ENCODE data around the gene ST6GALNAC3.

The ST6GALNAC3 gene

GRCh38 chr1:76303340-76303717 lies 228.8 kb downstream of the ST6GALNAC3 start:
- H3K9me3 ChIP-seq (ENCODE audit: severe bottlenecking) = no peaks in the 10 kb centered on the region
- no peak for DNase-seq (ENCODE audit: low spot score)
- H3K4me3 ChIP-seq (ENCODE audit: severe bottlenecking) = no peak overlapping the region
- H3K27ac ChIP-seq (ENCODE audit: poor library complexity, severe bottlenecking) = no peak overlapping the region
- no peaks in the 10 kb centered on the region for H3K27me3 ChIP-seq (ENCODE audit: insufficient read depth, poor library complexity, severe bottlenecking)
- no peaks in the 10 kb centered on the region for H3K36me3 ChIP-seq (ENCODE audit: low read depth)
- TF ChIP-seq CTCF (IDR thresholded peaks at IDR 0.05; ENCODE audit: poor library complexity, severe bottlenecking) = no peak
- H3K4me1 ChIP-seq (ENCODE audit: insufficient read depth, poor library complexity, severe bottlenecking) = no peaks in the 10 kb centered on the region
- no peak for ATAC-seq (ENCODE audit: low read depth)

- TF ChIP-seq CTCF (IDR thresholded peaks at IDR 0.05; ENCODE audit: poor library complexity, severe bottlenecking) = no peak
- H3K9me3 ChIP-seq (ENCODE audit: severe bottlenecking) = no peaks in the 10 kb centered on the region
- no peak for DNase-seq (ENCODE audit: low spot score)
- no peak overlapping the region for H3K27ac ChIP-seq (ENCODE audit: poor library complexity, severe bottlenecking)
- H3K4me1 ChIP-seq (ENCODE audit: insufficient read depth, poor library complexity, severe bottlenecking) = no peaks in the 10 kb centered on the region
- ATAC-seq (ENCODE audit: low read depth) = no peak
- H3K27me3 ChIP-seq (ENCODE audit: insufficient read depth, poor library complexity, severe bottlenecking) = no peaks in the 10 kb centered on the region
- H3K36me3 ChIP-seq (ENCODE audit: low read depth) = no peaks in the 10 kb centered on the region
- H3K4me3 ChIP-seq (ENCODE audit: severe bottlenecking) = no peak overlapping the region
Measured at GRCh38 chr1:76313304-76313703, 238.8 kb downstream of the ST6GALNAC3 start.

GRCh38 chr1:76314730-76315129 lies 240.2 kb downstream of the ST6GALNAC3 start:
- Histone ChIP-seq H3K9me3 (ENCODE audit: severe bottlenecking) (no peaks in the 10 kb centered on the region), H3K27ac (ENCODE audit: poor library complexity, severe bottlenecking) (no peak overlapping the region), H3K4me3 (ENCODE audit: severe bottlenecking) (no peak overlapping the region), H3K36me3 (ENCODE audit: low read depth) (no peaks in the 10 kb centered on the region), H3K4me1 (ENCODE audit: insufficient read depth, poor library complexity, severe bottlenecking) (no peaks in the 10 kb centered on the region), H3K27me3 (ENCODE audit: insufficient read depth, poor library complexity, severe bottlenecking) (no peaks in the 10 kb centered on the region)
- ATAC-seq (ENCODE audit: low read depth) (no peak), DNase-seq (ENCODE audit: low spot score) (no peak)
- no peak for TF ChIP-seq CTCF (IDR thresholded peaks at IDR 0.05; ENCODE audit: poor library complexity, severe bottlenecking)

GRCh38 chr1:76317299-76317900 lies 242.9 kb downstream of the ST6GALNAC3 start:
- H3K9me3 ChIP-seq (ENCODE audit: severe bottlenecking) = no peaks in the 10 kb centered on the region
- H3K27me3 ChIP-seq (ENCODE audit: insufficient read depth, poor library complexity, severe bottlenecking) = no peaks in the 10 kb centered on the region
- no peak overlapping the region for H3K27ac ChIP-seq (ENCODE audit: poor library complexity, severe bottlenecking)
- H3K4me3 ChIP-seq (ENCODE audit: severe bottlenecking) = no peak overlapping the region
- TF ChIP-seq CTCF (IDR thresholded peaks at IDR 0.05; ENCODE audit: poor library complexity, severe bottlenecking) = no peak
- ATAC-seq (ENCODE audit: low read depth) = no peak
- no peak for DNase-seq (ENCODE audit: low spot score)
- no peaks in the 10 kb centered on the region for H3K36me3 ChIP-seq (ENCODE audit: low read depth)
- no peaks in the 10 kb centered on the region for H3K4me1 ChIP-seq (ENCODE audit: insufficient read depth, poor library complexity, severe bottlenecking)

GRCh38 chr1:76330991-76331603 lies 256.6 kb downstream of the ST6GALNAC3 start:
- H3K27me3 ChIP-seq (ENCODE audit: insufficient read depth, poor library complexity, severe bottlenecking) = no peaks in the 10 kb centered on the region
- DNase-seq (ENCODE audit: low spot score) = no peak
- H3K4me3 ChIP-seq (ENCODE audit: severe bottlenecking) = no peak overlapping the region
- TF ChIP-seq CTCF (IDR thresholded peaks at IDR 0.05; ENCODE audit: poor library complexity, severe bottlenecking) = peak; percentile 91
- no peak overlapping the region for H3K27ac ChIP-seq (ENCODE audit: poor library complexity, severe bottlenecking)
- H3K9me3 ChIP-seq (ENCODE audit: severe bottlenecking) = no peaks in the 10 kb centered on the region
- peak; percentile 52; the same call in 2 of the 3 replicates for ATAC-seq (ENCODE audit: low read depth)
- no peaks in the 10 kb centered on the region for H3K36me3 ChIP-seq (ENCODE audit: low read depth)
- H3K4me1 ChIP-seq (ENCODE audit: insufficient read depth, poor library complexity, severe bottlenecking) = no peaks in the 10 kb centered on the region
